RWPE2 (cell line): ENCODE measurements around the gene LRRC74B.

ENCODE experiments used
- ATAC-seq: fragments of 200-7000 bp; cut with Tn5 transposase; 3 replicates; pipeline ENCODE4 v1.9.1; 2021; ENCODE audit warnings: low read depth
- DNase-seq: peaks from one replicate; pipeline ENCODE4 v3.0.0-alpha.2; 2020; ENCODE audit warnings: low spot score
- H3K27ac ChIP-seq: fragments of 450-650 bp; 2 replicates; pipeline ENCODE4 v1.5.1; 2017; ENCODE audit warnings: mild to moderate bottlenecking; ENCODE audit not compliant: poor library complexity, severe bottlenecking
- H3K27me3 ChIP-seq: fragments of 250-450 bp; sonication (Bioruptor Pico); 2 replicates; pipeline ENCODE4 v1.5.1; 2021; ENCODE audit warnings: mild to moderate bottlenecking, moderate library complexity; ENCODE audit not compliant: insufficient read depth, poor library complexity, severe bottlenecking
- H3K36me3 ChIP-seq: fragments of 250-450 bp; sonication (Bioruptor Pico); 2 replicates; pipeline ENCODE4 v1.5.1; 2020; ENCODE audit warnings: low read depth, mild to moderate bottlenecking, moderate library complexity
- H3K4me1 ChIP-seq: fragments of 250-450 bp; sonication (Bioruptor Pico); 2 replicates; pipeline ENCODE4 v1.5.1; 2021; ENCODE audit warnings: mild to moderate bottlenecking, moderate library complexity; ENCODE audit not compliant: insufficient read depth, poor library complexity, severe bottlenecking
- H3K4me3 ChIP-seq: fragments of 250-450 bp; sonication (Bioruptor Pico); 2 replicates; pipeline ENCODE4 v1.5.1; 2021; ENCODE audit warnings: mild to moderate bottlenecking, moderate library complexity; ENCODE audit not compliant: severe bottlenecking
- H3K9me3 ChIP-seq: fragments of 250-450 bp; sonication (Bioruptor Pico); 2 replicates; pipeline ENCODE4 v1.5.1; 2021; ENCODE audit warnings: mild to moderate bottlenecking, moderate library complexity; ENCODE audit not compliant: severe bottlenecking
- CTCF ChIP-seq: fragments of 450-650 bp; IDR thresholded peaks from one replicate; pipeline ENCODE4 v1.5.1; 2017; ENCODE audit warnings: mild to moderate bottlenecking, moderate library complexity; ENCODE audit not compliant: poor library complexity, severe bottlenecking

LRRC74B gene

GRCh38 chr22:21042978-21043859 lies 2.5 kb upstream of the LRRC74B start:
- DNase-seq = no peak
- Histone ChIP-seq H3K4me1 (peaks cover 16% of the 10 kb centered on the region), H3K27ac (no peak overlapping the region), H3K36me3 (no peaks in the 10 kb centered on the region), H3K4me3 (no peak overlapping the region), H3K27me3 (no peaks in the 10 kb centered on the region), H3K9me3 (peaks cover 2% of the 10 kb centered on the region)
- TF ChIP-seq CTCF = no peak
- ATAC-seq = no peak

- no peaks in the 10 kb centered on the region for H3K27me3 ChIP-seq
- no peak for DNase-seq
- H3K27ac ChIP-seq = no peak overlapping the region
- peaks cover 13% of the 10 kb centered on the region for H3K4me1 ChIP-seq
- H3K36me3 ChIP-seq = no peaks in the 10 kb centered on the region
- peaks cover 2% of the 10 kb centered on the region for H3K9me3 ChIP-seq
- no peak for ATAC-seq
- no peak overlapping the region for H3K4me3 ChIP-seq
- no peak for TF ChIP-seq CTCF
These were observed 1.7 kb upstream of the LRRC74B start for GRCh38 chr22:21043860-21044535.

- DNase-seq = no peak
- Histone ChIP-seq H3K27ac (no peak overlapping the region), H3K4me3 (peak overlapping the region; percentile 28), H3K27me3 (no peaks in the 10 kb centered on the region), H3K36me3 (no peaks in the 10 kb centered on the region), H3K4me1 (peaks cover 13% of the 10 kb centered on the region), H3K9me3 (no peaks in the 10 kb centered on the region)
- peak; percentile 58 for ATAC-seq
- no peak for TF ChIP-seq CTCF
These were observed 688 bp upstream of the LRRC74B start for GRCh38 chr22:21044931-21045584.

- Histone ChIP-seq H3K27me3 (no peaks in the 10 kb centered on the region), H3K27ac (no peak overlapping the region), H3K9me3 (no peaks in the 10 kb centered on the region), H3K36me3 (no peaks in the 10 kb centered on the region), H3K4me3 (no peak overlapping the region), H3K4me1 (peaks cover 13% of the 10 kb centered on the region)
- no peak for ATAC-seq
- DNase-seq = no peak
- no peak for TF ChIP-seq CTCF
These were observed 1.4 kb downstream of the LRRC74B start for GRCh38 chr22:21047035-21047661.
